HG03159 (cell line): ENCODE results near the gene TRABD.

Experiments used
- ATAC-seq: cut with Tn5 transposase; IDR thresholded peaks from one replicate; pipeline ENCODE4 v1.9.1; 2021; ENCODE audit warnings: mild to moderate bottlenecking, moderate library complexity; ENCODE audit not compliant: unreplicated experiment

The TRABD gene

DNA sequence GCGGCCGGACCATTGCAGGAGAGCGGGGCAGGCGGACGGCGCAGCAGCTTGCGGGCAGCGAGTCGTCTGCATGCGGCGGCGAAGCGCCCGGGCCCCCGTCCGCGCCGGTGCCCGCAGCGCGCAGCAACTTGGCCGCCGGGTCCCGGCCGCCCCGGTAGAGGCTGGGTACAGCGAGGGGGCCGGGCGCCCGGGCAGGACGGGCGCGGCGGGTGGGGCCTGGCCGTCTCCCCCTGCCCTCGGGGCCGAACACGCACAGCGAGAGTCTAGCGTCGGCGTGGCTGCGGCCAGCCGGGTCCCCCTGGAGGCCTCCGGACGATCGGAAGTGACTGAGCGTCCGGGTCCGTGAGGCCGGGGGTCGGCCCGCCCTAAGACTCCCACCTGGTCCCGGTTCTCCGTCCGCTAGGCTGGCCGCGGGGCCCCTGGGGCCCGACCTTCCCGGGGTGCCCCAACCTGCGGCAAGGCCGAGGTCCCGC is 775 bp upstream of the TRABD start:
- ATAC-seq, result no peak

DNA sequence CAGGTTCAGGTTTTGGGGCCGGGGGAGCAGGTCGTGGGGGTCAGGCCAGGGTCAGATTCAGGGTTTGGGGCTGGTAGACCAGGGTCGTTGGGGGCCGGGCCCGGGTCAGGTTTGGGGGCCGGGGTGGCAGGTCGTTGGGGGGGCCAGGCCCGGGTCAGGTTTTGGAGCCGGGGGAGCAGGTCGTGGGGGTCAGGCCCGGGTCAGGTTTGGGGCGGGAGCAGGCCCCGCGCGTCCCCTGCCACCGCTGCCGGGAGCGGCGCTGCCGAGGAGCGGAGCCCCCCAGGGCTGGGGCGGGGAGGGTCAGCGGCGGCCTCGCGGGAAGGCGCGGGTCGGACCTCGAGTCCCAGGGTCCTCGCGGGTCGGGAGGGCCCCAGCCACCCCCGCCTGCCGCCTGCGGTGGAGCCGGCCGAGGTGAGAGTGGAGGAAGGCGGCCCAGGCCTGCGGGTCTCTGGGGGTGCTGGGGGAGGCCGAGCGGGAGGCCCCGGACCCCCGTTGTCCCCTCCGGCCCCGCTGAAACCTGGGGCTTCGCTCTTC is 535 bp downstream of the TRABD start:
- ATAC-seq, result no peak

DNA sequence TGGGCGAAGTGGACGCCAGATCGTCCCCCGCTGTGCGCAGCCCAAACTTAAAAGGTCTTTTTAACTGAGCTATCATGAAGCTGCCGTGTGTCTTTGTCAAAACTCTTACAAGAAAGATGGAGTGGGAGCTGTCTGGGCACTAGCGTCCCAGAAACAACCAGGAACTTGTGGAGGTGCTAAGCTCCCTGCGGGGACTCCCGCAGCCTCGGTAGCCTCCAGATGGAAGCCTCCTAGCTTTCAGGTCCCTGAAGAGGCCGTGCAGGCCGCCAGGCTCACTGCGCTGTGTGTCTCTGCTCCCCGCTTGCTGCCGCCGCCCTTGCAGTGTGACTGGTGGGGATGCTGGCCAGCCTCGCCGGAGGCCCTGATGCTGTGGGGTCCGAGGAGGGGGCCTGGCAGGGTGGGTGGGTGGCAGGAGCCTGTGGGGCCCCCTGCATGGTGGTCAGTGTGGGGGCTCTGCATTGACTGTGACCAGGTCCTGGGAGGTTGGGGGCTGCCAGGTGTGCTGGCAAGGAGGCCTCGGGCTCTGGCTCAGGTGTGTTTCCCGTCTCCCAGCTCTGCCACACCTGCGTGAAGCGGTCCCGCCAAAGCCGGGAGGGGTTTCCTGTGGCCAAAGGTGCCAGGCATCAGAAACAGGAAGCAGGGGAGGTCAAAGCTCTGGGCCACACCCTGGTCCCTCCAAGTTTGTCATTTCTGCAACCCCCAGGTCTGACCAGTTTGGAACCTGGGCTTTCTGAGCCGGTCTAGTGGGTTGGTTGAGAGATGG is 1.2 kb downstream of the TRABD start:
- ATAC-seq, result no peak

DNA sequence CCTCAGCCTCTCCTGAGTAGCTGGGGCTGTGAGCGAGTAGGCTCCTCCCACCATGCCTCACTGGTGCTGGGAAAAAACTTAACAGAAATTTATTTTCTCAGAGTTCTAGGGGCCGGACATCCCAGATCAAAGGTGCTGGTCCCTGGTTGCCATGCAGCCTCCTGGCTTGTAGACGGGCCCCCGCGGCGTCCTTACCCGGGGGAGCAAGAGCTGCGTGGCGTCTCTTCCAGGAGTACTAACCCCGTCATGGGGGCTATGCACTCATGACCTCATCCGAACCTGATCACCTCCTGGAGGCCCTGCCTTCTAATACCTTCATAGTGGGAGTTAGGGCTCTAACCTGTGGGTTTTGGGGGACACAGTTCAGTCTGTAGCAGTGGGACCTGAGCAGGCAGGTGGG is 2.6 kb downstream of the TRABD start:
- no peak for ATAC-seq

DNA sequence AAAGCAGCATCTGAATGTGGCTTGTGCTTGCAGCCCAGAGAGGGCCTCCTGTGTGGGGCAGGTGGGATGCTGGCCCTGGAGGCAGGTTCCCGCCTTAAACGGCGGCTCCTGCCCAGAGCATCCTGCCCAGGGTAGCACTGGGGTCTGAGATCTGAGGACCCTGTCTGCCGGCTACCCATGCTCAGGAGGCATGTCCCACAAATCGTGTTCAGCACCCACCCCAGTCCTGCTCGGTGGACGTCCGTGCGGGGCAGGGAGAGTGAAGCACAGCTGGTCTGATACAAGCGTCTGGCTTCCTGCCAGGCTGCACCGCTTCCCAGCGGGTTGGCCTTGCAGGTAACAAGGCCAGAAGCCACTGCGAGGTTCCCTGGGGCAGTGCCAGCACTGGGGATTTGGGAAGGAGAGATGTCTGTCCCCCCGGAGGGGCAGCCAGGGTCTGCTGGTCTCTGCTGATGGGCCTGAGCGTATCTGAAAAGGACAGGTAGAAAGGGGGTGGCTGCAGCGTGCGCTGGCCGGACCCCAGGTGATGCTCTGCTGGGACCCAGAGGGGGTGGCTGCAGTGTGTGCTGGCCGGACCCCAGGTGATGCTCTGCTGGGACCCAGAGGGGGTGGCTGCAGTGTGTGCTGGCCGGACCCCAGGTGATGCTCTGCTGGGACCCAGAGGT is 3.6 kb downstream of the TRABD start:
- no peak for ATAC-seq

DNA sequence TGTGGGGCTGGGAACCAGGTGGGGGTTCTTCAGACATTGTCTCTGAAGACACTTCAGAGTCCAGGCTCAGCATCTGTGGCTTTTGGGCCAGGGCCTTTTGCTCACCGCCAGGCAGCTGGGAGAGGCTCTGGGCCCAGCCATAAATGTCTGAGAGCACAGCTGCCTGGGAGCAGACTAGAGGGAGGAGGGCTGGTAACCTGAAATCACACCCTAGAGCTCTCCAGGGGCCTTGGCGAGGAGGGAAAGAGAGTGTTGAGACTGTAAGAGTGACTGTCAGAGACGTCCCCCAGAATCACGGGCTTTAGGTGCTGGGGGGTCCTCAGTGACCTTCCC is 4.1 kb downstream of the TRABD start:
- no peak for ATAC-seq

DNA sequence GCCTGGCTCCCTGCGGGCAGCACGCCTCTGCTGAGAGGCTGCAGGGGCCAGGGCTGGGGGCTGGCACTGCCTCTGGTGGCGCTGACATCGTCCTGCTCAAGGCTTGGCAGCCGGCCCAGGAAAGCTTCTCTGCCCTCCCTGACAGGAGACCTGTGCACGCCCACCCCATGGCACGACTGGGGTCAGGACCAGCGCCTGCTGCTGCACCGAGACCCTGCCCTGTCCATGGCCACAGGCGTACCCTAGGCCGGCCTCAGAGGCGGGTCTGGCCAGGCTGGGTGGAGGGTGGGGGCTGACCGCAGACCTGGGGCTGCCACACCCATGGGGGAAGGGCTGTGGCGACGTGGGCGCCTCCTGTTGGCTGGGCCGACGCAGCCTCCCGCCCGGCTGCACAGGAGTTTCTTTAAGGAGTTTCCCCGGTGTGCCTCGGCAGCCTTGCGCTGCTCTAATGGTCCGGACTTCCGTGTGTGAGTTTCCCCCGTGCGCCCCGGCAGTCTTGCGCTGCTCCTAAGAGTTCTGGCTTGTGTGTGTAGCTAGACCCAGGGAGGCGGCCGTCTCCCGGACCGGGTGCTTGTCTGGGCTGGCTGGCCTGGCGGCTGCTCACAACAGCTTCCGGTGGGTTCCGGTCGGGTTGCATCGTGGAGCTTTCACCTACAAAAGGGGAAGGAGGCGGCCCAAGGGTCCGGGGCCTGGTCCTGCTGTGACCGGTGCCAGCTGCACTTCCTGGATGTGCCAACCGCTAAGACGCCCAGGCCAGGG is 4.6 kb downstream of the TRABD start:
- ATAC-seq, result peak; percentile 32

DNA sequence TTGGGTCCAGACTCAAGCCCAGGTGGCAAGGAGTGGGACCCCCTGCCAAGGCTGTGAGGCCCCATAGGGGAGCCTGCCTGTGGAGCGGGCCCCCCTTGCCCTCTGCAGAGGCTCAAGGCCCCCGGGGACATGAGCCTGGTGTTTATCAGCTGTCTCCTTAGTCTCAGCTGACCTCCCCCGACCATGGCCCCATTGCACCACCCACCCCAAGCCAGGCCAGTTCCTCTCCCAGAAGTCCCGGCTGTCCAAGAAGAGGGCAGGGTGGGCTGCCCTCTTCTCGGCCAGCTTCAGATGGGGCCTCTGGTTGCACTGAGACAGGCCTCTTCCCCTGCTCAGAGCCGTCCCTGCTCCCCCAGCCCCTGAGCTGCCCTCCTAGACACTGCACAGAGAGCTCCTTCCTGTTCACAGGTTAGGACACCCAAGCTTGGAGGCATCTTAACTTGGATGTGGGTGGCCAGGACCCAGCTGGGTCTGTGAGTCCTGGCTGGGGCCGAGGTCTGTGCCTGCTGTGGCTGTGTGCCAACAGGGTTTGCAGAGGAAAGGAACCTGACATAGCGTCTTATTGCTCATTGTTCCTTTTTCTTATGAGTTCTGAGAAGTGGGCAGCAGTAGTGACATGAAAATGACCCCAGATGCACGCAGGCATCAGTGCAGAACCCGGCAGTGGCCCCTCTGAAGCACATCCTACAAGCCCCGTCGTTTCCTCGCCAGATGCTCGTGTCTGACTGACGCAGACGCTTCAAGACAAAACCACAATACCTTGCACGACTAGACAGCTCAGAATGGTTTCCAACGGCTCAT is 5.4 kb downstream of the TRABD start:
- ATAC-seq, result peak; percentile 32

DNA sequence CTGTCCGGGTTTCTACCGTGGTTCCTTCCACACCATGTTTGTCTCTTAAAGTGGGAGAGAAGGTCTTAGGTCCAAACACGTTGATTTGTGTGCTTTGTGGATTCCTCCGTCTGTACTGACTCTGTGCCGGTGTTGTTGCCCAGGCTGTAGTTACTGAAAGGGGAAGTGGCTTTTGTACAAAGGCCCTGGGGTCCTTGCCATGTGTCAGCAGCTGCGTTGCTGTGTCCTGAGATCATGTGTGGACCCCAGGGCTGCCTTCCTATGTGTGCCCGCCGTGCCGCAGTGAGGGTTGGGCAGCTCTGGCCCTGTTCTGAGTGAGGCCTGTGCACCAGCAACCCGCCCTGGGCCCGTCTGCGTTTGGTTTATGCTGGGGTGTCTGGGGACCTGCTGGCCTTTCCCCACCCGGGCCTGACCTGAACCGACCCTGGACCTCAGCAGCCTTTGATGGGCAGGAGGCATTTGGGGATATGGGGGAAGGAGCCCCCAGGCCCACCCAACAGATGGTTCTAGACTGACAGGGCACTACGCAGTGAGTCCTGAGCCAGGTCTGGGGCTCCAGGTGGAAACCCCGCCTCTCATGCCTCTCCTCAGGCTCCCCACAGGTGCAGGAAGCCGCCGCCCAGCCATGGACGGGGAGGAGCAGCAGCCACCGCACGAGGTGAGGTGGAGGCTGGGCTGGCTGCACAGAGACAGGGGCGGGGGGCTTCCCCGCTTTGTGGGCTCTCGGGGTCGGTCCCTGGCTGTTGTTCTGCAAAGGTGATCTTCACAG is 6.9 kb downstream of the TRABD start:
- ATAC-seq, result no peak

DNA sequence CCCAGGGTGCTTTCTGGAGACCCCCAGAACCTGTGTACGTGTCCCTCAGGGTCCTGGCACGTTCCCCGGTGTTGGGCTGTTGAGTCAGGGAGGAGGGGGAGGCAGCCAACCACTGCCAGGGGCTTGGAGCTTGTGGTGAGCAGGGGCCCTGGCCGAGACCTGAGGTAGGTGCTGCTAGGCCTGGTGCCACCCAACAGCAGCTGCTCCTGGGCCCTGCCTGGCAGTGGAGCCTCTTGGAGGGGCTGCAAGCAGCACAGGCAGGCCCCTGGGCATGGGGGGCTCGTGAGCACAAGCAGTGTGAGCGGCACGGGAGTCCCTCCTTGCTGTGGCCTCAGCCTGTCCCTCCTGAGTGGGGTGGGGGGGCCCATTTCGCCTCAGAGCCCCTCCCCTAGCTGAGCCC is 7.9 kb downstream of the TRABD start:
- ATAC-seq, result no peak

DNA sequence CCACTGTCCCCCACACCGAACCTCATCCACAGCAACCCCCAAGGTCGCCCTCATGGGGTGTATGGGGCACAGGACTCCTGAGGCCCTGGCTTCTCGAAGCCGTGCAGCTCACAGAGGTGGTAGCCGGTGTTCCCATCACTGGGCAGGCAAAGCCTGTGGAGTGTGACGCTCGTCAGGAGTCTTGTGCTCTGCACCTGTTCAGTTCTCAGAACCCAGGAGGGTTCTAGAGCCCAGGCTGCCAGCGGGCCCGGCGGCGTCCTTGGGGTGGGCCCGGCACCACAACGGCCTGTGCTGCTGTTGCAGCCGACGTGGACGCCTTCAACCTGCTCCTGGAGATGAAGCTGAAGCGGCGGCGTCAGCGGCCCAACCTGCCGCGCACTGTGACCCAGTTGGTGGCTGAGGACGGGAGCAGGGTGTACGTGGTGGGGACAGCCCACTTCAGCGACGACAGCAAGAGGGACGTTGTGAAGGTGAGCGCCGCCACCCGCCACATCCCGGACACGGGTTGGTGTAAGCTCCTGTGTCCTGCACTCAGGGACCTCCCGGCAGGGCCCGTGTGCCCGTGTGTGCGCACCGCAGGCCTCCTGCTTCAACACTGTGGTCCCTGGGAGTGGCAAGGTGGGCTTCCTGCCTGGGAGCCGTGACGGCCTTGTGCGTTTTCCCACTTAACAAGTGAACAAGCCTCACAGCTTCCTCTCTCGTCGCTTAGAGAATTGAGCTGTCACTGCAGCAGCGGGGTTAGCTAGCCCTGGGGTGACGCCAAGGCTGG is 8.5 kb downstream of the TRABD start:
- ATAC-seq, result no peak

DNA sequence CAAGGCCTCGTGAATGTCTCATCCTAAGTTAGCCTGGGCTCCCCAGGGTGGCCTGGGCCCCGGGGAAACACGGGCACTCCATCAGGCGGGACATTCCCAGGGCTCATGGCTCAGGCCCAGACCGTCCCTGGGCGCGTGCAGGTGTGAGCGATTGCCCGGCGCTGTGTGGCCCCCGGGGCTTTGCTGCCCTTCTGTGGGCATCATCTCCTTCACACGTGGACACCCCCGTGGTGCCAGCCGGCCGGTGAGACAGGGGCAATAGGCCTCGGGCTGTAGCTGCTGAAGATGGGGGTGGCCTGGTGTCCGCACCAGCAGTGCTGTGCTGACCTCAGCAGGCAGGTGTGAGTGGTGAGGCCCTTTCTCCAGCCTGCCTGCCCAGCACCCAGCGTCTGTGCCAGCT is 10.5 kb downstream of the TRABD start:
- ATAC-seq, result no peak

DNA sequence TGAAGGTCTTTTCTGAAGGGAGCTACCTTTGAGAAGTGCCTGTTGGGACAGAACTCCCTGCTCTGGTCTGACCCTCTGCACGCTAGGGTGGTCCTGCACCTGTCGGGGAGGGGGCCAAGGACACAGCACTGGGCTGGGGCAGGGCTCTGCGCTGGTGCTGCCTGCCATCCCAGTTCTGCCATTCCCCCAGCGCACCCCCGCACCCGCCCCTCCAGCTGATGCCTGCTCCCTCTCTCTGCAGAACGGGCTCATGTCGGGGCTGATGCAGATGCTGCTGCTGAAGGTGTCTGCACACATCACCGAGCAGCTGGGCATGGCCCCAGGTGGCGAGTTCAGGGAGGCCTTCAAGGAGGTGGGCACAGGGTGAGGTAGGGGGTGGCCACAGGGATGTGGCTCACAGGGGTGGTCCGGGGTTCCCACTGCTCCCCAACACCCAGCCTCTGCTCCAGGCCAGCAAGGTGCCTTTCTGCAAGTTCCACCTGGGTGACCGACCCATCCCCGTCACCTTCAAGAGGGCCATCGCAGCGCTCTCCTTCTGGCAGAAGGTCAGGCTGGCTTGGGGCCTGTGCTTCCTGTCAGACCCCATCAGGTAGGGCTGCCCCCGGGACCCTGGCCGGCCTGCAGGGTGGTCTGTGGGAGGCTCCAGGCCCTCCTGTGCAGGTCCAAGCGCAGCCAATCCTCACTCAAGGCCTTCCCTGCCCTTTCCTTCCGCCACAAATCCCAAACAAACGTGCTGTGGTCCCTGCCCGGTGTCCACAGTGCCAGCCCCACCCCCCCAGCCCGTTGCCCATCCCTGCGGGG is 11.5 kb downstream of the TRABD start:
- no peak for ATAC-seq

DNA sequence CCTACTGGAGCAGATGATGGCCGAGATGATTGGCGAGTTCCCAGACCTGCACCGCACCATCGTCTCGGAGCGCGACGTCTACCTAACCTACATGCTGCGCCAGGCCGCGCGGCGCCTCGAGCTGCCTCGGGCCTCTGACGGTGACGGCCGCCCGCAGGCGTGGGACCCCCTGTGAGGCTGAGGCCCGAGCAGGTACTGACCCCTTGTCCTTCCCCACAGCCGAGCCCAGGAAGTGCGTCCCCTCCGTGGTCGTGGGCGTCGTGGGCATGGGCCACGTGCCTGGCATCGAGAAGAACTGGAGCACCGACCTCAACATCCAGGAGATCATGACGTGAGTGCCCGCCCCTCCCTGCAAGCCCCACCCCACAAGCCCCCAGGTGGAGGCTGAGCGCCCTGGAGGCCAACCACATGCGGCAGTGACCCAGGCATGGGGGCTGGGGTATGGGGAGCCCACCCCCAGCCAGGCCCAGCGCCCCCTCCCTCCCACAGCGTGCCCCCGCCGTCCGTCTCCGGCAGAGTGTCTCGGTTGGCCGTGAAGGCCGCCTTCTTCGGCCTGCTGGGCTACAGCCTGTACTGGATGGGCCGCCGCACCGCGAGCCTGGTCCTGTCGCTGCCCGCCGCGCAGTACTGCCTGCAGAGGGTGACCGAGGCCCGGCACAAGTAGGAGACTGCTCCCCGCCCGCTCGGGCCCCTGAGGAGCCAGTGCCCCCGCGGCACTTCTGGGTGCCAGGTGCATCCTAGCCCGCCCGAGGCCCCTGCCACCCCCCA is 12.3 kb downstream of the TRABD start:
- no peak for ATAC-seq

DNA sequence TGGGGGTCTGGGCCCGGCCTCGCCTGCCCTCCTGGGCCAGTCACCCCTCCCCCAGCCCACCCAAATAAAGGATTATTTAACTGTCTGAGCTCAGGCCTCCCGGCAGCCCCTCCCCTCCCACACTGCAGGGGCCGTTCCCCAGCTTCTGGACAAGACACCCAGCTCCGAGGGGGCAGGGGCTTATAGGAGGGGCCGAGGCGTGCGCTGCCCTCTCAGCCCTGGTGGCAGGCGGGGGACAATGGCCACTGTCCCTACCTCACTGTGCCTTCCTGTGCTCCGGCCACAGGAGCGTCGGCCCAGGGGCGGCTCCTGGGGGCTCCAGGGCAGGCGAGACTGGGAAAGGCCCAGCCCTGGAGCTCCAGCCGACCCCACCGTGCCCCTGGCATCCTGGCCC is 12.9 kb downstream of the TRABD start:
- ATAC-seq, result no peak

DNA sequence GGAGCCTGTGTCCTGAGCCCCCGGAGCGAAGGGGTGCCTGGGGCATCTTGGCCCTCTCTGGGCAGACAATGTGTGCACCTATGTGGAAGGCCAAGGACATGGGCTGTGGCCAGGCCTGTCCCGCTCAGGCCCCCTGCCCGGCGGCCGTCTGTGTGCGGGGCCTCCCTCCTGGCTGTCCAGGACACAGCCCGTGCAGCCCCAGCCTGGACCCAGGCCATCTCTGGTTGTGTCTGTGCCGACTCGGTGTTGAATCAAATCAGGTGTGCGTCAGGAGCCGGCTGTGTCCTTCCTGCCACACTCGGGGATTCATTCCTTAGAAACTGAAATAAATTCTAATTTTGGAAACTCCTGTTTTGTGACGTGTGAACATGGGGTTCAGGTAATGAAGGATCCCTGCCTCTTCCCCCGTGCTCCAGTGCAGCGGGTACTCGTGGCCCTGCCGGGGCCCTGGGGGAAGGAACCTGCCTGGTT is 13.6 kb downstream of the TRABD start:
- no peak for ATAC-seq

DNA sequence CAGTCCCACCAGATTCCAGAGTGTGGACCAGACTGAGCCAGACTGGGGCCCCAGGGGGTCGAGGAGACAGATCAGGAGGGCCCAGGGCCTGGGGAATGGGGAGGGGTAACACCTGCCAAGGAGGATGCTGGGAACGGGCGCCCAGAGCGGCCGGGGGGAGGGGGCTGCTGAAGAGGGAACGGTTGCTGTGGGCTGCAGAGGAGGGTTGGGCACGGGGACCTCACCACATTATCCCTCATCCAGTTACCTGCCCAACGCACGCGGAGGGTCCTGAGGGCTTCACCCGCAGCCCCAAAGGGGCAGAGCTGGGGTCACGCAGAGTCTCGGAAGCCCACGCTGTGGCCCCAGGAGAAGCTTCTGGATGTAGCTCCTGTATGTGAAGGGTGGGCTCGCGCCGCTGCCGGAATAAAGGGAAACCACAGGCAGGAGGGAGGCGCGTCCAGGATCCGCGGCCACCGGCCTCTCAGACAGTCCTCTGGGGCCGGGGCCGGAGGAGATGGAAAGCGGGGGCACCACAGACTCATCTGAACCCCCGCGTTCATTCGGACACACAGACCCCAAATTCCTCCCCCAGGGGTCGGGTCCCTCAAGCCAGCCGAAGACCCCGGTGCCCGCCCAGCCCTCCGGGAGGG is 14.2 kb downstream of the TRABD start:
- no peak for ATAC-seq
